ENCODE results near the gene MMP17. TPM values are rescaled to one million over a fixed set of nuclear protein-coding genes. Genes with fewer than 3 reads are reported as not detected.

Gene MMP17
- polyA plus RNA-seq, 1 donor from 2014 or later, result 79.0 TPM

- no peaks in the 10 kb centered on the region for H3K27me3 ChIP-seq (ENCODE audit: insufficient read depth, low read depth, low read length)
- no peaks in the 10 kb centered on the region for H3K9me2 ChIP-seq (ENCODE audit: insufficient read depth, low read length)
- H3K79me2 ChIP-seq (replicated peaks; ENCODE audit: insufficient read depth, low read length), result no peaks in the 10 kb centered on the region
- TF ChIP-seq EP300 (conservative IDR thresholded peaks at IDR 0.05; ENCODE audit: poor library complexity, severe bottlenecking), result no peak
- no peak overlapping the region for H3K4me2 ChIP-seq (ENCODE audit: low read length)
- H3K27ac ChIP-seq (ENCODE audit: low read length), result no peak overlapping the region
- H4K20me1 ChIP-seq (ENCODE audit: insufficient read depth), result no peaks in the 10 kb centered on the region
- no peak overlapping the region for H3K4me3 ChIP-seq (ENCODE audit: low read length)
- no peaks in the 10 kb centered on the region for H3F3A ChIP-seq (ENCODE audit: insufficient read depth, low read length, poor library complexity, severe bottlenecking)
- H3K9ac ChIP-seq (ENCODE audit: low read length), result no peak overlapping the region
- H2AFZ ChIP-seq (ENCODE audit: low read depth, low read length), result no peak overlapping the region
- H3K9me3 ChIP-seq (ENCODE audit: low read length), result no peaks in the 10 kb centered on the region
- no peaks in the 10 kb centered on the region for H3K36me3 ChIP-seq (ENCODE audit: insufficient read depth, low read length)
These were observed 29.0 kb upstream of the MMP17 start for GRCh38 chr12:131799195-131799594.

- Histone ChIP-seq H3K36me3 (ENCODE audit: insufficient read depth, low read length) (no peaks in the 10 kb centered on the region), H4K20me1 (ENCODE audit: insufficient read depth) (no peaks in the 10 kb centered on the region), H3K4me3 (ENCODE audit: low read length) (no peak overlapping the region), H3F3A (ENCODE audit: insufficient read depth, low read length, poor library complexity, severe bottlenecking) (no peaks in the 10 kb centered on the region), H3K9me2 (ENCODE audit: insufficient read depth, low read length) (no peaks in the 10 kb centered on the region), H3K4me2 (ENCODE audit: low read length) (no peak overlapping the region), H2AFZ (ENCODE audit: low read depth, low read length) (no peak overlapping the region), H3K9ac (ENCODE audit: low read length) (no peak overlapping the region), H3K79me2 (replicated peaks; ENCODE audit: insufficient read depth, low read length) (no peaks in the 10 kb centered on the region), H3K27me3 (ENCODE audit: insufficient read depth, low read depth, low read length) (no peaks in the 10 kb centered on the region), H3K9me3 (ENCODE audit: low read length) (no peaks in the 10 kb centered on the region), H3K27ac (ENCODE audit: low read length) (no peak overlapping the region)
- TF ChIP-seq SMC3 (conservative IDR thresholded peaks at IDR 0.05; ENCODE audit: poor library complexity) (no peak), EZH2 (IDR thresholded peaks at IDR 0.05; ENCODE audit: borderline replicate concordance, insufficient read depth, low read length, poor library complexity, severe bottlenecking) (no peak), REST (IDR thresholded peaks at IDR 0.05; ENCODE audit: borderline replicate concordance) (no peak), TAF1 (IDR thresholded peaks at IDR 0.05; ENCODE audit: low read depth) (no peak), RAD21 (conservative IDR thresholded peaks at IDR 0.05) (no peak), POLR2AphosphoS5 (IDR thresholded peaks at IDR 0.05) (no peak), MXI1 (conservative IDR thresholded peaks at IDR 0.05; ENCODE audit: poor library complexity, severe bottlenecking) (no peak), EP300 (conservative IDR thresholded peaks at IDR 0.05; ENCODE audit: poor library complexity, severe bottlenecking) (no peak), CTCF (IDR thresholded peaks at IDR 0.05; ENCODE audit: poor library complexity, severe bottlenecking) (no peak)
These were observed 28.2 kb upstream of the MMP17 start for GRCh38 chr12:131799828-131800593.

Measured in neural cell (in vitro differentiated cells).